Keratinocyte (primary cell): ENCODE measurements around the gene MAP7D1.

Source experiments
- CTCF ChIP-seq, 3 experiments: IDR thresholded peaks in 1 of 3; conservative IDR thresholded peaks in 1 of 3; optimal IDR thresholded peaks in 1 of 3; 2 replicates in 2 of 3; 3 replicates in 1 of 3; pipeline versions ENCODE3 to v1.5.1; 2011; ENCODE audit warnings: low read length in 3 of 3, mild to moderate bottlenecking in 3 of 3, moderate library complexity in 2 of 3, control low read depth in 1 of 3, inconsistent platforms in 1 of 3; ENCODE audit not compliant: insufficient read depth in 2 of 3; ENCODE audit errors: extremely low read depth in 1 of 3
- EZH2 ChIP-seq: IDR thresholded peaks from one replicate; pipeline ENCODE4 v1.6.1; 2012; ENCODE audit warnings: inconsistent platforms, mild to moderate bottlenecking, low read length, moderate library complexity

- no peak for TF ChIP-seq CTCF (optimal IDR thresholded peaks at IDR 0.05 in 1 of 3, IDR thresholded peaks at IDR 0.05 in 1 of 3, conservative IDR thresholded peaks at IDR 0.05 in 1 of 3; ENCODE audit: extremely low read depth in 1 of 3, insufficient read depth in 2 of 3, low read length in 3 of 3)
- TF ChIP-seq EZH2, result no peak
These were observed 27.4 kb downstream of the MAP7D1 start for GRCh38 chr1:36183309-36183856.
